Osteoblast (primary cell): ENCODE results near the gene C13orf42. TPM values are rescaled to one million over a fixed set of nuclear protein-coding genes. Genes with fewer than 3 reads are reported as not detected.
"Not testable (repeated sequence)": the region's sequence is repeated elsewhere in the genome, so short reads cannot be mapped to it uniquely, and the experiment has no call there.

Experiments
- DNase-seq: peaks from one replicate; pipeline ENCODE4 v3.0.0; 2011; ENCODE audit warnings: low spot score, mixed read lengths; ENCODE audit not compliant: insufficient read length; ENCODE audit errors: missing footprints
- H2AFZ ChIP-seq: 2 replicates; pipeline ENCODE4 v1.6.0; 2011; ENCODE audit warnings: mild to moderate bottlenecking, low read length
- H3K27ac ChIP-seq: 2 replicates; pipeline ENCODE4 v1.5.1; 2011; ENCODE audit warnings: mild to moderate bottlenecking, low read depth, low read length, moderate library complexity
- H3K27me3 ChIP-seq: 2 replicates; pipeline ENCODE4 v1.6.0; 2012; ENCODE audit warnings: mild to moderate bottlenecking, control low read depth, inconsistent platforms, low read length, moderate library complexity; ENCODE audit not compliant: insufficient read depth
- H3K36me3 ChIP-seq: 2 replicates; pipeline ENCODE4 v1.5.1; 2011; ENCODE audit warnings: mild to moderate bottlenecking, low read length, control low read depth, moderate library complexity; ENCODE audit not compliant: insufficient read depth
- H3K4me1 ChIP-seq: 2 replicates; pipeline ENCODE4 v1.5.1; 2011; ENCODE audit warnings: mild to moderate bottlenecking, low read length, control low read depth, moderate library complexity; ENCODE audit not compliant: insufficient read depth
- H3K4me2 ChIP-seq: 2 replicates; pipeline ENCODE4 v1.6.0; 2011; ENCODE audit warnings: mild to moderate bottlenecking, low read length; ENCODE audit not compliant: insufficient read depth
- H3K4me3 ChIP-seq: fragments of 200-600 bp; sonication (generic); 3 replicates; pipeline ENCODE4 v1.5.1; 2012; ENCODE audit warnings: mild to moderate bottlenecking, low read length, inconsistent platforms; ENCODE audit not compliant: insufficient read depth
- H3K79me2 ChIP-seq: 2 replicates; pipeline ENCODE4 v1.6.0; 2012; ENCODE audit warnings: mild to moderate bottlenecking, low read length, control low read depth, inconsistent platforms; ENCODE audit not compliant: insufficient read depth
- H3K9me3 ChIP-seq: 2 replicates; pipeline ENCODE4 v1.5.1; 2011; ENCODE audit warnings: low read depth, low read length, control low read depth
- H4K20me1 ChIP-seq: 2 replicates; pipeline ENCODE4 v1.6.0; 2012; ENCODE audit warnings: mild to moderate bottlenecking, low read length, control low read depth; ENCODE audit not compliant: insufficient read depth
- CTCF ChIP-seq: IDR thresholded peaks from 2 replicates; pipeline ENCODE4 v1.5.1; 2011; ENCODE audit warnings: mild to moderate bottlenecking, low read depth, low read length, moderate library complexity; ENCODE audit errors: extremely low read depth
- total RNA-seq: library from RNA; depleted of rRNA; stranded (reverse); fragments of >200 nt; gene quantifications from 2 replicates; pipeline ENCODE4 v1.2.3, GENCODE V29; 2012

Gene C13orf42
- total RNA-seq, 1 donor = not detected

GRCh38 chr13:51091839-51092238, 19.2 kb downstream of the C13orf42 start:
- no peak for TF ChIP-seq CTCF
- H3K4me1 ChIP-seq = no peaks in the 10 kb centered on the region
- no peak overlapping the region for H3K27ac ChIP-seq
- H3K36me3 ChIP-seq = no peaks in the 10 kb centered on the region
- no peaks in the 10 kb centered on the region for H4K20me1 ChIP-seq
- H3K4me2 ChIP-seq = no peak overlapping the region
- H3K4me3 ChIP-seq = no peak overlapping the region
- H3K27me3 ChIP-seq = peaks cover 14% of the 10 kb centered on the region
- H3K9me3 ChIP-seq = no peaks in the 10 kb centered on the region
- no peak overlapping the region for H2AFZ ChIP-seq
- DNase-seq = no peak
- no peaks in the 10 kb centered on the region for H3K79me2 ChIP-seq

- no peak for TF ChIP-seq CTCF
- Histone ChIP-seq H4K20me1 (no peaks in the 10 kb centered on the region), H3K79me2 (no peaks in the 10 kb centered on the region), H3K27me3 (peaks cover 8% of the 10 kb centered on the region), H3K27ac (no peak overlapping the region), H2AFZ (no peak overlapping the region), H3K9me3 (no peaks in the 10 kb centered on the region), H3K36me3 (no peaks in the 10 kb centered on the region), H3K4me1 (no peaks in the 10 kb centered on the region), H3K4me3 (no peak overlapping the region), H3K4me2 (no peak overlapping the region)
- DNase-seq = no peak
Measured at GRCh38 chr13:51083706-51084105, 27.4 kb downstream of the C13orf42 start.

GRCh38 chr13:51080478-51081065, 30.5 kb downstream of the C13orf42 start:
- not testable (repeated sequence) for H3K4me3 ChIP-seq, H2AFZ ChIP-seq

GRCh38 chr13:51071493-51071892, 39.6 kb downstream of the C13orf42 start:
- no peaks in the 10 kb centered on the region for H3K9me3 ChIP-seq
- H3K4me2 ChIP-seq = no peak overlapping the region
- TF ChIP-seq CTCF = no peak
- no peak overlapping the region for H3K27ac ChIP-seq
- no peaks in the 10 kb centered on the region for H3K27me3 ChIP-seq
- H3K4me1 ChIP-seq = peaks cover 8% of the 10 kb centered on the region
- no peaks in the 10 kb centered on the region for H3K79me2 ChIP-seq
- H4K20me1 ChIP-seq = no peaks in the 10 kb centered on the region
- H2AFZ ChIP-seq = no peak overlapping the region
- no peak overlapping the region for H3K4me3 ChIP-seq
- no peak for DNase-seq
- no peaks in the 10 kb centered on the region for H3K36me3 ChIP-seq

More at GRCh38 chr13:51080478-51081065, 30.5 kb downstream of the C13orf42 start:
- H3K27me3 ChIP-seq, H3K4me2 ChIP-seq, DNase-seq, H3K79me2 ChIP-seq, H3K27ac ChIP-seq, H3K4me1 ChIP-seq, H4K20me1 ChIP-seq, H3K36me3 ChIP-seq, H3K9me3 ChIP-seq: not testable (repeated sequence)
